ENCODE results near the gene RMC1.

The RMC1 gene

DNA sequence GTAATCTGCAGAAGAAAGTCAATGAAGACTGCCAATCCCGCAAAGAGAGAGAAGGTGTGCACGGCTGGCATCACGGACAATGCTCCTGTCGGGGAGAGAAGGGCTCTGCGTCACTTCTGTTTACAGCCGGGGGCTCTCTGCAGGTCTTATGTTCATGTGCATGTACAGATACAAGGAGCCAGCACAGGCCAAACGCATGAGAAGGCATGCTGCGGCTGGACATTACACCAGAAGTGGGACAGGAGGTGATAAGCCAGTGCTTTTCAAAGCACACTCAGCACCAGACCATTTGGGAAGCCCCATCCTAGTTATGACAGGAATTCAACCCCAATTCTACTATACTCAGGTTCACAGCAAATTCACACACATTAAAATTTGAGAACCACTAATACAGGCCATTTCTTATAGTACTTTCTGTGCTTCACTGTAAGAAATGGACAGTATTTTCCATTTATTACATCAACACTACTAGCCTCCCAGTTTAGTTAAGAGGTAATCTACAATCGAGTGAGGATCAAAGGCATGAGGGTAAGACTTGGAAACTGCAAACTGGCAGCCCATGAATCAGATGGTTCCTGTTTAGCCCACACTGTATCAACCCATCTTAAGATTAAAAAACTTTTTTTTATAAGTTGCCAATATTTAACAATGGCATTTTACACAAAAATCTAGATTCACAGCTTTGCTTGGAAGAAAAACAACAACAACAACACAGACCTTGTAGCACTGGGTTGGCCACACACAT is 38.2 kb downstream of the RMC1 start:
- no peak for DNase-seq (ENCODE audit: low spot score)
- TF ChIP-seq, protein P1, sequence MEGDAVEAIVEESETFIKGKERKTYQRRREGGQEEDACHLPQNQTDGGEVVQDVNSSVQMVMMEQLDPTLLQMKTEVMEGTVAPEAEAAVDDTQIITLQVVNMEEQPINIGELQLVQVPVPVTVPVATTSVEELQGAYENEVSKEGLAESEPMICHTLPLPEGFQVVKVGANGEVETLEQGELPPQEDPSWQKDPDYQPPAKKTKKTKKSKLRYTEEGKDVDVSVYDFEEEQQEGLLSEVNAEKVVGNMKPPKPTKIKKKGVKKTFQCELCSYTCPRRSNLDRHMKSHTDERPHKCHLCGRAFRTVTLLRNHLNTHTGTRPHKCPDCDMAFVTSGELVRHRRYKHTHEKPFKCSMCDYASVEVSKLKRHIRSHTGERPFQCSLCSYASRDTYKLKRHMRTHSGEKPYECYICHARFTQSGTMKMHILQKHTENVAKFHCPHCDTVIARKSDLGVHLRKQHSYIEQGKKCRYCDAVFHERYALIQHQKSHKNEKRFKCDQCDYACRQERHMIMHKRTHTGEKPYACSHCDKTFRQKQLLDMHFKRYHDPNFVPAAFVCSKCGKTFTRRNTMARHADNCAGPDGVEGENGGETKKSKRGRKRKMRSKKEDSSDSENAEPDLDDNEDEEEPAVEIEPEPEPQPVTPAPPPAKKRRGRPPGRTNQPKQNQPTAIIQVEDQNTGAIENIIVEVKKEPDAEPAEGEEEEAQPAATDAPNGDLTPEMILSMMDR (IDR thresholded peaks at IDR 0.05; ENCODE audit: extremely low read depth, missing control alignments): no peak

DNA sequence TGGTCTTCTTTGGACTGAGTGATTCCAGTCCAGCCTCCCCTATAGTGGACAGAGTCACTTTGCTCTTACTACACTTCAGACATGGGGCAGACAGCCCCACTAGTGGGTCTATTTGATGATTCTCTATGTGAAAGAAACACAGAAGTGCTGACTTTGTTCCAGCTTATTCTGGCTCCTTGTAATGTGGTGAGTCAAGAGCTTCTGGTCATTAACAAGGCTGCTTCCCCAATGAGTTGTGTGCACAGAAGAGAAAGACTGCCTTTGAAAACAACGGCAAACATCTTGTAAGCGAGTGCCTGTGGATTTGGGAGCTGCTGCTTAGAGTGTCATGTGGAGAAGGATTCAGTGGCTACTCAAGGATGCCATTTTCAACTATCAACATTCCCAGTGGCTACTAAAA is 39.1 kb downstream of the RMC1 start:
- TF ChIP-seq, protein P1 (IDR thresholded peaks at IDR 0.05; ENCODE audit: extremely low read depth, missing control alignments): no peak
- DNase-seq (ENCODE audit: low spot score): no peak

DNA sequence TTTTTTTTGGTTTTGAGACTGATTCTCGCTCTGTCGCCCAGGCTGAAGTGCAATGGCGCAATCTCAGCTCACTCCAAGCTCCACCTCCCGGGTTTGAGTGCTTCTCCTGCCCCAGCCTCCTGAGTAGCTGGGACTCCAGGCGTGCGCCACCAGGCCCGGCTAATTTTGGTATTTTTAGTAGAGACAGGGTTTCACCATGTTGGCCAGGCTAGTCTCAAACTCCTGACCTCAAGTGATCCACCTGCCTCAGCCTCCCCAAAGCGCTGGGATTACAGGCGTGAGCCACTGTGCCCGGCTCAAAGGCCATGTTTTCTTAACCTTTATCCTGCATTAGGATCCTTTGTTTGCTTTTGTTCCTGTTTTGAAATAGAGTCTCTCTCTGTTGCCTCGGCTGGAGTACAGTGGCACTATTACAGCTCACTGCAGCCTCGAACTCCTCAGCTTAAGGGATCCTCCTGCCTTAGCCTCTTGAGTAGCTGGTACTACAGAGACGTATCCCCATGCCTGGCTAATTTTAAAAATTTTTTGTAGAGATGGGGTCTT is 42.0 kb downstream of the RMC1 start:
- TF ChIP-seq, protein P1 (IDR thresholded peaks at IDR 0.05; ENCODE audit: extremely low read depth, missing control alignments): no peak
- DNase-seq (ENCODE audit: low spot score): no peak

DNA sequence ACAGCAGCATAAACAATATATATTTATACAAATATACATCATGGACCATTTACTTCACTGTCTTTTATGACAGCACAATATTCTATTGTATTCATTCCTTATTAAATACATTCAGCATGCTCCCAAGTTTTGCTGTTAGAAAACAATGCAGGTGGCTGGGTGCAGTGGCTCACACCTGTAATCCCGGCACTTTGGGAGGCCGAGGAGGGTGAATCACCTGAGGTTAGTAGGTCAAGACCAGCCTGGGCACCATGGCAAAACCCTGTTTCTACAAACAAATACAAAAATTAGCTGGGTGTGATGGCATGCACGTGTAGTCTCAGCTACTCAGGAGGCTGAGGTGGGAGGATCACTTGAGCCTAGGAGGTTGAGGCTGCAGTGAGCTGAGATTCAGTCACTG is 44.0 kb downstream of the RMC1 start:
- TF ChIP-seq, protein P1 (IDR thresholded peaks at IDR 0.05; ENCODE audit: extremely low read depth, missing control alignments): no peak
- no peak for DNase-seq (ENCODE audit: low spot score)

DNA sequence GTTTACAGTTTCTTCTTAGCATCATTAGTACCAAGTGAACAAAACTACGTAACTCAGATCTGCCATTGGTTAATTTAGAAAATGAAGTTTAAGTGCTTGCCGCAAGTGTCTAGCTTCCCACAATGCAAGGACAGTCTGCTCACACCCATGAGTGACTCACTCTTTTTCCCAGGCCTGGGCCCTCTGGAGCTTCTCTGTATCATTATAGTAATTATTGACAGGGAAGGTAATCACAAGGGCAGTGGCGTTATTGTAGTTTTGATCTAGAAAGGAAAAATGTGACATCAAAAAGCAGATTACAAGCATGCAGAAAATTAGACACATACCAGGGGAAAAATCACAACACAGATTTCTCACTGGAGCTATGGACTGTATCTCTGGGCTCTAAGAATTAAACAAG is 44.5 kb downstream of the RMC1 start:
- no peak for DNase-seq (ENCODE audit: low spot score)

DNA sequence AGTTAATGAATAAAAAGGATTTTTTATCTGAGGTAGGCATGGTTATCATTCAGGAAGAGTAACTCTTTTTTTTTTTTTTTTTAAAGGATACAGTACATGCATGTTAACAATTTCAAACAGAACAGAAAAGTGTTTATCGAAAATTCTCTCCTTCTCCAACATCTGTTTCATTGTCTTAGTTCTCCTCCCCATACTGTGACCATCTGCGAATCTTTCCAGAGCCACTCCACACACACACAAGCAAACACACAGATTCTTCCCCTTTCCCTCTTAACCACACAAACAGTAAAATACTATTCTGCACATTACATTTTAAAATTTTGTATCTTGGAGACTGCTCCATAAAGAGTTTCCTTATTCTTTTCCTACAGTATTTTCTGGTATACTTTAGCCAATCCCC is 45.0 kb downstream of the RMC1 start:
- DNase-seq (ENCODE audit: low spot score): no peak
- TF ChIP-seq, protein P1 (IDR thresholded peaks at IDR 0.05; ENCODE audit: extremely low read depth, missing control alignments): no peak

More for the DNA sequence above, 44.5 kb downstream of the RMC1 start:
- TF ChIP-seq, protein P1 (IDR thresholded peaks at IDR 0.05; ENCODE audit: extremely low read depth, missing control alignments): no peak

DNA sequence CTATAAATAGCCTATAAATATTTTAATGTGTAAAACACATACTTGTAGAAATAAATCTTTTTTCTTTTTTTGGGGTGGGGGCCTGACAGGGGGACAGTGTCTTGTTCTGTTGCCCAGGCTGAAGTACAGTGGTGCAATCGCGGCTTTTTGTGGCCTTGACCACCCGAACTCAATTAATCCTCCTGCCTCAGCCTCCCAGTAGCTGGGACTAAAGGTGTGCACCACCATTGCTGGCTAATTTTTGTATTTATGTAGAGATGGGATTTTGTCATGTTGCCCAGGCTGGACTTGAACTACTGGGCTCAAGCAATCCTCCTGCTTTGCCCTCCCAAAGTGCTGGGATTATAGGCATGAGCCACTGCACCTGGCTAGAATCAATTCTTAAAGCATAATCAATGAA is 45.4 kb downstream of the RMC1 start:
- no peak for DNase-seq (ENCODE audit: low spot score)
- TF ChIP-seq, protein P1 (IDR thresholded peaks at IDR 0.05; ENCODE audit: extremely low read depth, missing control alignments): no peak

Data from GM20000 (cell line).